H9 (cell line): ENCODE results near the gene GPC3. TPM values are rescaled to one million over a fixed set of nuclear protein-coding genes. Genes with fewer than 3 reads are reported as not detected.

Experiments
- DNase-seq: peaks from one replicate; pipeline ENCODE4 v3.0.0-alpha.2; 2017
- H2AFZ ChIP-seq: one replicate; pipeline ENCODE4 v1.6.1; 2013; ENCODE audit warnings: mild to moderate bottlenecking, low read length, control low read depth, moderate library complexity
- H2AK5ac ChIP-seq: 2 replicates; pipeline ENCODE4 v1.6.1; 2013; ENCODE audit warnings: low read length, control low read depth, mixed read lengths; ENCODE audit not compliant: insufficient read length
- H2BK120ac ChIP-seq: one replicate; pipeline ENCODE4 v1.6.1; 2013; ENCODE audit warnings: low read depth, mild to moderate bottlenecking, low read length, control low read depth, inconsistent platforms; ENCODE audit not compliant: poor library complexity, severe bottlenecking
- H2BK12ac ChIP-seq: 2 replicates; pipeline ENCODE4 v1.6.1; 2013; ENCODE audit warnings: low read length, control low read depth, mixed read lengths, low read depth; ENCODE audit not compliant: insufficient read length
- H2BK15ac ChIP-seq: 2 replicates; pipeline ENCODE4 v1.6.1; 2013; ENCODE audit warnings: low read depth, low read length, control low read depth
- H2BK20ac ChIP-seq: one replicate; pipeline ENCODE4 v1.6.1; 2013; ENCODE audit warnings: low read depth, mild to moderate bottlenecking, low read length, control low read depth, inconsistent platforms; ENCODE audit not compliant: poor library complexity, severe bottlenecking
- H2BK5ac ChIP-seq: 2 replicates; pipeline ENCODE4 v1.6.1; 2013; ENCODE audit warnings: low read length, control low read depth, mixed read lengths; ENCODE audit not compliant: insufficient read length
- H3K14ac ChIP-seq: 2 replicates; pipeline ENCODE4 v1.6.1; 2013; ENCODE audit warnings: low read length, control low read depth; ENCODE audit not compliant: insufficient read depth
- H3K18ac ChIP-seq: 2 replicates; pipeline ENCODE4 v1.6.1; 2013; ENCODE audit warnings: low read depth, mild to moderate bottlenecking, mixed read lengths, low read length, control low read depth; ENCODE audit not compliant: insufficient read length
- H3K23ac ChIP-seq: 2 replicates; pipeline ENCODE4 v1.6.1; 2013; ENCODE audit warnings: low read length, control low read depth, mixed read lengths, low read depth; ENCODE audit not compliant: insufficient read length
- H3K23me2 ChIP-seq: 2 replicates; pipeline ENCODE4 v1.6.1; 2013; ENCODE audit warnings: low read depth, mild to moderate bottlenecking, mixed read lengths, low read length, control low read depth; ENCODE audit not compliant: insufficient read length, poor library complexity, severe bottlenecking
- H3K27ac ChIP-seq: 2 replicates; pipeline ENCODE4 v1.5.1; 2013; ENCODE audit warnings: low read length, control low read depth, mixed read lengths, low read depth; ENCODE audit not compliant: insufficient read length
- H3K27me3 ChIP-seq: 2 replicates; pipeline ENCODE4 v1.6.1; 2013; ENCODE audit warnings: low read length, control low read depth, inconsistent platforms; ENCODE audit not compliant: insufficient read depth
- H3K4ac ChIP-seq: 2 replicates; pipeline ENCODE4 v1.6.1; 2013; ENCODE audit warnings: low read depth, mild to moderate bottlenecking, control low read depth, inconsistent platforms, low read length, moderate library complexity
- H3K4me1 ChIP-seq: 2 replicates; pipeline ENCODE4 v1.6.1; 2013; ENCODE audit warnings: low read length, control low read depth, inconsistent platforms; ENCODE audit not compliant: insufficient read depth
- H3K4me2 ChIP-seq: 2 replicates; pipeline ENCODE4 v1.6.1; 2013; ENCODE audit warnings: low read length, control low read depth, mixed read lengths; ENCODE audit not compliant: insufficient read length, insufficient read depth
- H3K56ac ChIP-seq: 2 replicates; pipeline ENCODE4 v1.6.1; 2013; ENCODE audit warnings: low read depth, mild to moderate bottlenecking, mixed read lengths, low read length, control low read depth; ENCODE audit not compliant: insufficient read length
- H3K79me1 ChIP-seq: 2 replicates; pipeline ENCODE4 v1.6.1; 2013; ENCODE audit warnings: low read depth, mild to moderate bottlenecking, moderate library complexity, low read length, control low read depth, inconsistent platforms; ENCODE audit not compliant: insufficient read depth, poor library complexity, severe bottlenecking
- H3K79me2 ChIP-seq: 2 replicates; pipeline ENCODE4 v1.6.1; 2013; ENCODE audit warnings: low read length, control low read depth, inconsistent platforms; ENCODE audit not compliant: insufficient read depth
- H3K9ac ChIP-seq: 2 replicates; pipeline ENCODE4 v1.6.1; 2013; ENCODE audit warnings: low read length, control low read depth, mixed read lengths; ENCODE audit not compliant: insufficient read length; ENCODE audit errors: extremely low read depth
- H3K9me3 ChIP-seq: one replicate; pipeline ENCODE4 v1.6.1; 2013; ENCODE audit warnings: low read depth, low read length, inconsistent platforms; ENCODE audit not compliant: control insufficient read depth
- H3T11ph ChIP-seq: one replicate; pipeline ENCODE4 v1.6.1; 2013; ENCODE audit warnings: mild to moderate bottlenecking, low read length, control low read depth, inconsistent platforms
- H4K20me1 ChIP-seq: one replicate; pipeline ENCODE4 v1.6.1; 2013; ENCODE audit not compliant: control insufficient read depth, insufficient read length, insufficient read depth
- H4K5ac ChIP-seq: 2 replicates; pipeline ENCODE4 v1.6.1; 2013; ENCODE audit warnings: low read depth, mild to moderate bottlenecking, mixed read lengths, low read length, control low read depth; ENCODE audit not compliant: insufficient read length
- H4K8ac ChIP-seq: replicated peaks from 2 replicates; pipeline ENCODE4 v1.6.1; 2013; ENCODE audit warnings: low read length, control low read depth, mixed read lengths, low read depth; ENCODE audit not compliant: insufficient read length
- H4K91ac ChIP-seq: 2 replicates; pipeline ENCODE4 v1.6.1; 2013; ENCODE audit warnings: low read depth, mild to moderate bottlenecking, moderate library complexity, mixed read lengths, low read length, control low read depth; ENCODE audit not compliant: insufficient read length
- H3K27ac Mint-ChIP-seq, 3 experiments: 2 replicates in 2 of 3; 3 replicates in 1 of 3; pipeline ENCODE4 v1.8.0; 2020 to 2021; ENCODE audit warnings: mixed read lengths in 3 of 3, mild to moderate bottlenecking in 1 of 3, moderate library complexity in 1 of 3
- H3K27me3 Mint-ChIP-seq: 2 replicates; pipeline ENCODE4 v1.8.0; 2021; ENCODE audit warnings: low read depth, mild to moderate bottlenecking, moderate library complexity, mixed read lengths
- H3K36me3 Mint-ChIP-seq, 3 experiments: 2 replicates in 2 of 3; 3 replicates in 1 of 3; pipeline ENCODE4 v1.8.0; 2020 to 2021; ENCODE audit warnings: low read depth in 3 of 3, mixed read lengths in 3 of 3; ENCODE audit not compliant: insufficient read depth in 1 of 3
- H3K4me1 Mint-ChIP-seq, 2 experiments: 2 replicates each; pipeline ENCODE4 v1.8.0; 2020; ENCODE audit warnings: mixed read lengths in 2 of 2
- H3K4me3 Mint-ChIP-seq, 2 experiments: 2 replicates in 1 of 2; 3 replicates in 1 of 2; pipeline ENCODE4 v1.8.0; 2020 to 2021; ENCODE audit warnings: mild to moderate bottlenecking in 2 of 2, mixed read lengths in 2 of 2, moderate library complexity in 1 of 2
- H3K9me3 Mint-ChIP-seq, 2 experiments: 2 replicates in 1 of 2; 3 replicates in 1 of 2; pipeline ENCODE4 v1.8.0; 2020; ENCODE audit warnings: mild to moderate bottlenecking in 2 of 2, mixed read lengths in 2 of 2, moderate library complexity in 1 of 2
- WGBS: extraction: QIAGEN DNeasy Blood & Tissue Kit; methylation state at CpG from one replicate; pipeline ENCODE4 v1.1.7; 2013; ENCODE audit warnings: missing lambda C conversion rate, low lambda C conversion rate, mixed read lengths; ENCODE audit not compliant: insufficient read length; ENCODE audit errors: extremely low coverage; 5-methylcytosine and 5-hydroxymethylcytosine counted together
- total RNA-seq: library from RNA; stranded (reverse); gene quantifications from 2 replicates; pipeline ENCODE4 v1.2.1, GENCODE V29; 2021
- TF ChIP-seq, protein P1 (sequence below): fragments of 200-600 bp; sonication (generic); conservative IDR thresholded peaks from 3 replicates; pipeline ENCODE4 v1.8.0; 2021; ENCODE audit warnings: antibody characterized with exemption, mild to moderate bottlenecking

The GPC3 gene
- total RNA-seq, 1 experiment from 2014 or later, result 108 TPM

DNA sequence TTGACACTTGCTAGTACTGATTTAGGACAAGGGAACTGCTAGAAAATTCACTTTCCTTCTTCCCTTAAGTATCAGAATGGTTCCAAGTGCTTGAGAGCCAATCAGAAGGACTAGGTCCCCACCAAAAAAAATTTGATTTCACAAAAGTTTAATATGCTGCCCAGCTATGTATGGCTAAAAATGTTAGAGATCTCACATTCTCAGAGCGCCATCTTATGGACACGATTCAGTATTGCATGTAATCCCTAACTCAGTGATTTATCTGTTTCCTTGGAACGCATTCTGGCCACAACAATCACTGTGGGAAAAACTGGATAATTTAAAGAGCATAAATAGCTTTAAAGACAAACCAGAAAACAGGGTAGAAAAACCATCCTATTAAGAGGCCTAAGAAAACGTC lies 315.0 kb downstream of the GPC3 start:
- Histone ChIP-seq H2BK15ac (no peak overlapping the region), H3K14ac (no peak overlapping the region), H2AFZ (no peak overlapping the region), H3K23ac (no peak overlapping the region), H3K79me1 (no peaks in the 10 kb centered on the region), H3T11ph (no peak overlapping the region), H3K4me2 (no peak overlapping the region), H2BK120ac (no peak overlapping the region), H3K79me2 (no peaks in the 10 kb centered on the region), H4K8ac (no peak overlapping the region), H3K18ac (no peak overlapping the region), H2BK5ac (no peak overlapping the region), H3K56ac (no peak overlapping the region), H3K9ac (no peak overlapping the region), H4K20me1 (no peaks in the 10 kb centered on the region), H4K5ac (no peak overlapping the region), H3K4ac (no peak overlapping the region), H2BK12ac (no peak overlapping the region), H3K27ac (no peak overlapping the region), H2BK20ac (no peak overlapping the region), H3K4me1 (peaks cover 23% of the 10 kb centered on the region), H3K9me3 (no peaks in the 10 kb centered on the region), H3K23me2 (no peaks in the 10 kb centered on the region), H2AK5ac (no peak overlapping the region), H3K27me3 (no peaks in the 10 kb centered on the region), H4K91ac (no peak overlapping the region)
- no peaks in the 10 kb centered on the region for H3K27me3 Mint-ChIP-seq
- H3K9me3 Mint-ChIP-seq, result no peaks in the 10 kb centered on the region
- no peak for DNase-seq
- H3K27ac Mint-ChIP-seq, result no peak overlapping the region
- TF ChIP-seq, protein P1, sequence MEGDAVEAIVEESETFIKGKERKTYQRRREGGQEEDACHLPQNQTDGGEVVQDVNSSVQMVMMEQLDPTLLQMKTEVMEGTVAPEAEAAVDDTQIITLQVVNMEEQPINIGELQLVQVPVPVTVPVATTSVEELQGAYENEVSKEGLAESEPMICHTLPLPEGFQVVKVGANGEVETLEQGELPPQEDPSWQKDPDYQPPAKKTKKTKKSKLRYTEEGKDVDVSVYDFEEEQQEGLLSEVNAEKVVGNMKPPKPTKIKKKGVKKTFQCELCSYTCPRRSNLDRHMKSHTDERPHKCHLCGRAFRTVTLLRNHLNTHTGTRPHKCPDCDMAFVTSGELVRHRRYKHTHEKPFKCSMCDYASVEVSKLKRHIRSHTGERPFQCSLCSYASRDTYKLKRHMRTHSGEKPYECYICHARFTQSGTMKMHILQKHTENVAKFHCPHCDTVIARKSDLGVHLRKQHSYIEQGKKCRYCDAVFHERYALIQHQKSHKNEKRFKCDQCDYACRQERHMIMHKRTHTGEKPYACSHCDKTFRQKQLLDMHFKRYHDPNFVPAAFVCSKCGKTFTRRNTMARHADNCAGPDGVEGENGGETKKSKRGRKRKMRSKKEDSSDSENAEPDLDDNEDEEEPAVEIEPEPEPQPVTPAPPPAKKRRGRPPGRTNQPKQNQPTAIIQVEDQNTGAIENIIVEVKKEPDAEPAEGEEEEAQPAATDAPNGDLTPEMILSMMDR, result peak; percentile 94
- no peak overlapping the region for H3K4me3 Mint-ChIP-seq
- WGBS, result no CpG with 5 or more reads among the region's 4 CpGs
- peaks cover 56 to 67% of the 10 kb centered on the region in 2 experiments for H3K4me1 Mint-ChIP-seq
- peaks cover 0 to 4% (median 0%) of the 10 kb centered on the region in 3 experiments; a peak in 3 of 7 replicates for H3K36me3 Mint-ChIP-seq
